Activated CD4-positive, alpha-beta memory T cell treated with anti-CD3 and anti-CD28 coated beads, Interleukin-2, amount 10 ng/mL, durations not matched to agents 7 days and 5 days (primary cell): Measurements from ENCODE around the gene SIRPA. TPM values are rescaled to one million over a fixed set of nuclear protein-coding genes. Genes with fewer than 3 reads are reported as not detected.

Experiments
- CTCF ChIA-PET: fragments of 350-600 bp; sonication (Branson Sonifier 250); formaldehyde crosslinking; loops from one replicate; lab custom pipeline; 2021; ENCODE audit warnings: antibody characterized with exemption, inconsistent platforms; lab: Charles Lee
- POLR2A ChIA-PET: fragments of 350-600 bp; sonication (Branson Sonifier 250); formaldehyde crosslinking; loops from one replicate; lab custom pipeline; 2021; ENCODE audit warnings: antibody characterized with exemption; lab: Charles Lee
- DNase-seq: peaks from one replicate; pipeline ENCODE4 v3.0.0-alpha.2; 2020
- H3K27ac Mint-ChIP-seq: one replicate; pipeline ENCODE4 v1.8.0; 2021; ENCODE audit warnings: mild to moderate bottlenecking, mixed read lengths
- H3K27me3 Mint-ChIP-seq: one replicate; pipeline ENCODE4 v1.8.0; 2021; ENCODE audit warnings: mixed read lengths
- H3K36me3 Mint-ChIP-seq: one replicate; pipeline ENCODE4 v1.8.0; 2021; ENCODE audit warnings: low read depth, mixed read lengths
- H3K4me1 Mint-ChIP-seq: one replicate; pipeline ENCODE4 v1.8.0; 2021; ENCODE audit warnings: mixed read lengths
- H3K4me3 Mint-ChIP-seq: one replicate; pipeline ENCODE4 v1.8.0; 2021; ENCODE audit warnings: mild to moderate bottlenecking, mixed read lengths
- H3K9me3 Mint-ChIP-seq: one replicate; pipeline ENCODE4 v1.8.0; 2021; ENCODE audit warnings: mixed read lengths
- total RNA-seq, 2 experiments: library from RNA; stranded (reverse); gene quantifications; one replicate each; pipeline ENCODE4 v1.2.3, GENCODE V29; 2021

The SIRPA gene
- total RNA-seq, 2 experiments from 2014 or later: not detected

GRCh38 chr20:1946762-1947534, 51.7 kb downstream of the SIRPA start:
- Mint-ChIP-seq H3K27ac (no peak overlapping the region), H3K4me3 (no peak overlapping the region), H3K36me3 (no peaks in the 10 kb centered on the region), H3K9me3 (no peaks in the 10 kb centered on the region), H3K4me1 (no peaks in the 10 kb centered on the region), H3K27me3 (peaks cover 36% of the 10 kb centered on the region)
- ChIA-PET CTCF (interaction anchor here (1.0 to 1.6 kb wide), 2 partner anchors 18 to 170 kb away, joined by 3 to 4 read pairs; no protein-coding TSS in a partner anchor), POLR2A (no interaction called here)
- no peak for DNase-seq

GRCh38 chr20:1947535-1947846, 52.3 kb downstream of the SIRPA start:
- Mint-ChIP-seq H3K4me3 (no peak overlapping the region), H3K27ac (no peak overlapping the region), H3K27me3 (peaks cover 36% of the 10 kb centered on the region), H3K9me3 (no peaks in the 10 kb centered on the region), H3K36me3 (no peaks in the 10 kb centered on the region), H3K4me1 (no peaks in the 10 kb centered on the region)
- ChIA-PET CTCF (interaction anchor here (1.6 kb wide), 1 partner anchor 18 kb away, joined by 4 read pairs; no protein-coding TSS in a partner anchor), POLR2A (no interaction called here)
- DNase-seq: no peak

- Mint-ChIP-seq H3K36me3 (no peaks in the 10 kb centered on the region), H3K27me3 (peaks cover 25% of the 10 kb centered on the region), H3K9me3 (no peaks in the 10 kb centered on the region), H3K4me3 (no peak overlapping the region), H3K27ac (no peak overlapping the region), H3K4me1 (no peaks in the 10 kb centered on the region)
- ChIA-PET CTCF (interaction anchor here (1.1 kb wide), 1 partner anchor 16 kb away, joined by 4 read pairs; no protein-coding TSS in a partner anchor), POLR2A (interaction anchor here (0.6 kb wide), 1 partner anchor 389 kb away, joined by 3 read pairs; no protein-coding TSS in a partner anchor)
- DNase-seq: no peak
These were observed 54.3 kb downstream of the SIRPA start for GRCh38 chr20:1949347-1950100.

- peaks cover 22% of the 10 kb centered on the region for H3K27me3 Mint-ChIP-seq
- POLR2A ChIA-PET: no interaction called here
- H3K27ac Mint-ChIP-seq: no peak overlapping the region
- CTCF ChIA-PET: no interaction called here
- H3K4me3 Mint-ChIP-seq: no peak overlapping the region
- DNase-seq: no peak
- H3K9me3 Mint-ChIP-seq: no peaks in the 10 kb centered on the region
- H3K36me3 Mint-ChIP-seq: no peaks in the 10 kb centered on the region
- H3K4me1 Mint-ChIP-seq: no peaks in the 10 kb centered on the region
These were observed 55.6 kb downstream of the SIRPA start for GRCh38 chr20:1950836-1951235.

DNA sequence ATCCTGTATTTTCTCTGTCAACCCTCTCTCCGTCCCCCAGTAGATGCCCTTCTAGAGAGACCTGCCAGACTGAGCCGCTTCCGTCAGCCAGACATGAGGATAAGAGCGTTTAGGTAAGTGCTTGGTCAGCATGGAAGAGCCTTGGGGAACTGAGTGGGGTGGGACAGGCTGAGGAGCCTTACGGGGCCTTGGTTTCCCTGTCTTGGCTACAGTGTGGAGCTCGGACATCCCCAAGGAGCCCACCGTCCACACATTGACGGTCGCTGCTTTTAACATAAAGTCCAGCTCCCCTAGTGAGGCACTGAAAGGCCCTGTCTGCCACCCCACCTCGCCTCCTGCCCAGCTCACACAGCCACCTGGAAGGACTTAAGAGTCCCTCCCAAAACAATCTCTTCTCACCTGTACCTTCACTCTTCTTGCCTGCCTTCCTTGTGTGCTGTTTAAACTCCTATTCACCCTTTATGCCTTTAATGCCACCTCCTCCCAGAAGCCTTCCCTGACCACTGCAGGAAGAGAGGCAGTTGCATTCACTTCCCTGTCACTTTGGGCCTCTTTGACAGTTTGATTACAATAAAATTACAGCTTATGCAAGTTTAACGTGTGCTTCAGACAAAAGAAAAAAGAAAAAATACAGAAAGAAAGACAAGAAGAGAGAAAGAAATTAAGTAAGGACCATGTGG, 56.4 kb downstream of the SIRPA start:
- no peak for DNase-seq
- POLR2A ChIA-PET: no interaction called here

GRCh38 chr20:1952737-1953530, 57.7 kb downstream of the SIRPA start:
- Mint-ChIP-seq H3K36me3 (no peaks in the 10 kb centered on the region), H3K4me1 (no peaks in the 10 kb centered on the region), H3K4me3 (no peak overlapping the region), H3K9me3 (no peaks in the 10 kb centered on the region), H3K27me3 (peaks cover 13% of the 10 kb centered on the region), H3K27ac (no peak overlapping the region)
- DNase-seq: no peak
- ChIA-PET CTCF (no interaction called here), POLR2A (no interaction called here)

More for the DNA sequence above, 56.4 kb downstream of the SIRPA start:
- no peaks in the 10 kb centered on the region for H3K9me3 Mint-ChIP-seq
- no peak overlapping the region for H3K4me3 Mint-ChIP-seq
- CTCF ChIA-PET: interaction anchor here (0.9 kb wide), 1 partner anchor 18 kb away, joined by 3 read pairs; no protein-coding TSS in a partner anchor
- no peak overlapping the region for H3K27ac Mint-ChIP-seq
- H3K36me3 Mint-ChIP-seq: no peaks in the 10 kb centered on the region
- peaks cover 21% of the 10 kb centered on the region for H3K27me3 Mint-ChIP-seq
- H3K4me1 Mint-ChIP-seq: no peaks in the 10 kb centered on the region

- Mint-ChIP-seq H3K36me3 (no peaks in the 10 kb centered on the region), H3K4me3 (no peak overlapping the region), H3K27ac (no peak overlapping the region), H3K27me3 (peaks cover 9% of the 10 kb centered on the region), H3K4me1 (no peaks in the 10 kb centered on the region), H3K9me3 (no peaks in the 10 kb centered on the region)
- POLR2A ChIA-PET: no interaction called here
- CTCF ChIA-PET: no interaction called here
- DNase-seq: no peak
These were observed 58.4 kb downstream of the SIRPA start for GRCh38 chr20:1953621-1954020.

GRCh38 chr20:1955217-1955616, 60.0 kb downstream of the SIRPA start:
- Mint-ChIP-seq H3K4me1 (no peaks in the 10 kb centered on the region), H3K27me3 (peaks cover 5% of the 10 kb centered on the region), H3K4me3 (no peak overlapping the region), H3K27ac (no peak overlapping the region), H3K9me3 (no peaks in the 10 kb centered on the region), H3K36me3 (no peaks in the 10 kb centered on the region)
- no peak for DNase-seq
- CTCF ChIA-PET: no interaction called here
- POLR2A ChIA-PET: no interaction called here

- Mint-ChIP-seq H3K27ac (no peak overlapping the region), H3K4me1 (no peaks in the 10 kb centered on the region), H3K36me3 (no peaks in the 10 kb centered on the region), H3K4me3 (no peak overlapping the region), H3K27me3 (peaks cover 19% of the 10 kb centered on the region), H3K9me3 (no peaks in the 10 kb centered on the region)
- no peak for DNase-seq
- ChIA-PET CTCF (no interaction called here), POLR2A (no interaction called here)
These were observed 63.2 kb downstream of the SIRPA start for GRCh38 chr20:1958426-1958825.

GRCh38 chr20:1959156-1959555, 63.9 kb downstream of the SIRPA start:
- Mint-ChIP-seq H3K9me3 (no peaks in the 10 kb centered on the region), H3K4me1 (no peaks in the 10 kb centered on the region), H3K4me3 (no peak overlapping the region), H3K27ac (no peak overlapping the region), H3K36me3 (no peaks in the 10 kb centered on the region), H3K27me3 (peaks cover 19% of the 10 kb centered on the region)
- DNase-seq: no peak
- ChIA-PET CTCF (no interaction called here), POLR2A (no interaction called here)

- Mint-ChIP-seq H3K4me3 (no peak overlapping the region), H3K27me3 (peaks cover 21% of the 10 kb centered on the region), H3K27ac (no peak overlapping the region), H3K4me1 (peaks cover 8% of the 10 kb centered on the region), H3K36me3 (no peaks in the 10 kb centered on the region), H3K9me3 (no peaks in the 10 kb centered on the region)
- POLR2A ChIA-PET: no interaction called here
- no peak for DNase-seq
- CTCF ChIA-PET: interaction anchor here (1.3 kb wide), 1 partner anchor 11 kb away, joined by 3 read pairs; no protein-coding TSS in a partner anchor
These were observed 66.2 kb downstream of the SIRPA start for GRCh38 chr20:1961374-1961773.

GRCh38 chr20:1964061-1964460, 68.9 kb downstream of the SIRPA start:
- peaks cover 19% of the 10 kb centered on the region for H3K27me3 Mint-ChIP-seq
- H3K9me3 Mint-ChIP-seq: no peaks in the 10 kb centered on the region
- ChIA-PET CTCF (interaction anchor here (1.2 to 1.8 kb wide), 3 partner anchors 138 to 209 kb away, joined by 3 to 25 read pairs (median 3); no protein-coding TSS in a partner anchor), POLR2A (no interaction called here)
- no peak overlapping the region for H3K4me3 Mint-ChIP-seq
- H3K27ac Mint-ChIP-seq: no peak overlapping the region
- no peaks in the 10 kb centered on the region for H3K36me3 Mint-ChIP-seq
- peaks cover 8% of the 10 kb centered on the region for H3K4me1 Mint-ChIP-seq
- DNase-seq: no peak
